Measurements from ENCODE around the gene LYRM1.

- TF ChIP-seq CTCF (IDR thresholded peaks at IDR 0.05; ENCODE audit: poor library complexity, severe bottlenecking): no peak
- no peak for TF ChIP-seq RAD21 (conservative IDR thresholded peaks at IDR 0.05)
- no peak for TF ChIP-seq REST (IDR thresholded peaks at IDR 0.05; ENCODE audit: borderline replicate concordance)
- TF ChIP-seq POLR2AphosphoS5 (IDR thresholded peaks at IDR 0.05): no peak
- TF ChIP-seq MXI1 (conservative IDR thresholded peaks at IDR 0.05; ENCODE audit: poor library complexity, severe bottlenecking): no peak
- TF ChIP-seq SMC3 (conservative IDR thresholded peaks at IDR 0.05; ENCODE audit: poor library complexity): no peak
- TF ChIP-seq TAF1 (IDR thresholded peaks at IDR 0.05; ENCODE audit: low read depth): no peak
- no peak for TF ChIP-seq EP300 (conservative IDR thresholded peaks at IDR 0.05; ENCODE audit: poor library complexity, severe bottlenecking)
Observed at GRCh38 chr16:20910781-20911321, 10.3 kb downstream of the LYRM1 start.

Data from neural cell (in vitro differentiated cells).